DOHH2 (cell line): Measurements from ENCODE around the gene UBXN7.

ENCODE experiments used
- H3F3A ChIP-seq: fragments of 200-600 bp; sonication (generic), shearing (Covaris generic); 2 replicates; pipeline ENCODE4 v1.6.0; 2016; ENCODE audit warnings: antibody characterized with exemption, mild to moderate bottlenecking; ENCODE audit not compliant: control insufficient read depth, insufficient read depth
- H3K27ac ChIP-seq: fragments of 200-600 bp; sonication (generic); 2 replicates; pipeline ENCODE4 v1.5.1; 2014; ENCODE audit warnings: low read depth, mild to moderate bottlenecking, low read length, moderate library complexity
- H3K27me3 ChIP-seq: fragments of 200-600 bp; sonication (generic); 2 replicates; pipeline ENCODE4 v1.6.1; 2014; ENCODE audit warnings: mild to moderate bottlenecking, low read length, mixed read lengths; ENCODE audit not compliant: control insufficient read depth
- H3K36me3 ChIP-seq: fragments of 200-600 bp; sonication (generic); 2 replicates; pipeline ENCODE4 v1.6.1; 2014; ENCODE audit warnings: mild to moderate bottlenecking, low read length, moderate library complexity, mixed read lengths; ENCODE audit not compliant: control insufficient read depth
- H3K4me1 ChIP-seq: fragments of 200-600 bp; sonication (generic); 2 replicates; pipeline ENCODE4 v1.6.1; 2014; ENCODE audit warnings: mild to moderate bottlenecking, low read length, mixed read lengths; ENCODE audit not compliant: control insufficient read depth
- H3K4me2 ChIP-seq: fragments of 200-600 bp; sonication (generic); 2 replicates; pipeline ENCODE4 v1.6.0; 2014; ENCODE audit warnings: mild to moderate bottlenecking, low read length, moderate library complexity
- H3K4me3 ChIP-seq: fragments of 200-600 bp; sonication (generic); 2 replicates; pipeline ENCODE4 v1.5.1; 2014; ENCODE audit warnings: mild to moderate bottlenecking, low read length, mixed read lengths
- H3K79me2 ChIP-seq: fragments of 200-600 bp; sonication (generic); 2 replicates; pipeline ENCODE4 v1.6.1; 2014; ENCODE audit warnings: mild to moderate bottlenecking, low read length, mixed read lengths; ENCODE audit not compliant: control insufficient read depth
- H3K9me2 ChIP-seq: fragments of 200-600 bp; sonication (generic); replicated peaks from 2 replicates; pipeline ENCODE4 v1.6.1; 2014; ENCODE audit warnings: mild to moderate bottlenecking, low read length, mixed read lengths; ENCODE audit not compliant: control insufficient read depth
- H3K9me3 ChIP-seq: fragments of 200-600 bp; sonication (generic); 2 replicates; pipeline ENCODE4 v1.6.1; 2014; ENCODE audit warnings: antibody characterized with exemption, low read length, mixed read lengths; ENCODE audit not compliant: control insufficient read depth, insufficient read depth
- H4K20me1 ChIP-seq: fragments of 200-600 bp; sonication (generic); 2 replicates; pipeline ENCODE4 v1.6.0; 2014; ENCODE audit warnings: low read depth, mild to moderate bottlenecking, antibody characterized with exemption, low read length, moderate library complexity; ENCODE audit not compliant: control insufficient read depth, insufficient read depth
- EZH2phosphoT487 ChIP-seq: fragments of 200-600 bp; sonication (generic); IDR thresholded peaks from 2 replicates; pipeline ENCODE4 v1.6.1; 2017; ENCODE audit warnings: borderline replicate concordance, mild to moderate bottlenecking, antibody characterized with exemption, low read length, moderate library complexity, mixed read lengths
- TF ChIP-seq, protein P1 (sequence below): fragments of 200-600 bp; sonication (generic); IDR thresholded peaks from one replicate; pipeline ENCODE4 v1.5.1; 2014; ENCODE audit warnings: antibody characterized with exemption, mild to moderate bottlenecking, low read depth, low read length; ENCODE audit not compliant: poor library complexity, severe bottlenecking

UBXN7 gene

DNA sequence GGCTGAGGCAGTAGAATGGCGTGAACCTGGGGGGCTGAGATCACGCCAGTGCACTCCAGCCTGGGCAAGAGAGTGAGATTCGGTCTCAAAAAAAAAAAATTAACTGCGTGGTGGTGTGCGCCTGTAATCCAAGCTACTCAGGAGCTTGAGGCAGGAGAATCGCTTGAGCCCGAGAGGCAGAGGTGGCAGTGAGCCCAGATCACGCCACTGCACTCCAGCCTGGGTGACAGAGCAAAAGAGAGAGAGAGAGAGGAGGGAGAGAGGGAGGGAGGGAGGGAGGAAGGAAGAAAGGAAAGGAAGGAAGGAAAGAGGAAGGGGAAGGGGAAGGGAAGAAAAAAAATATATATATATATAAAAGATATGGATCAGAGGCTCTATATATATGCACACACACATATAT is 100.1 kb downstream of the UBXN7 start:
- TF ChIP-seq, protein P1, sequence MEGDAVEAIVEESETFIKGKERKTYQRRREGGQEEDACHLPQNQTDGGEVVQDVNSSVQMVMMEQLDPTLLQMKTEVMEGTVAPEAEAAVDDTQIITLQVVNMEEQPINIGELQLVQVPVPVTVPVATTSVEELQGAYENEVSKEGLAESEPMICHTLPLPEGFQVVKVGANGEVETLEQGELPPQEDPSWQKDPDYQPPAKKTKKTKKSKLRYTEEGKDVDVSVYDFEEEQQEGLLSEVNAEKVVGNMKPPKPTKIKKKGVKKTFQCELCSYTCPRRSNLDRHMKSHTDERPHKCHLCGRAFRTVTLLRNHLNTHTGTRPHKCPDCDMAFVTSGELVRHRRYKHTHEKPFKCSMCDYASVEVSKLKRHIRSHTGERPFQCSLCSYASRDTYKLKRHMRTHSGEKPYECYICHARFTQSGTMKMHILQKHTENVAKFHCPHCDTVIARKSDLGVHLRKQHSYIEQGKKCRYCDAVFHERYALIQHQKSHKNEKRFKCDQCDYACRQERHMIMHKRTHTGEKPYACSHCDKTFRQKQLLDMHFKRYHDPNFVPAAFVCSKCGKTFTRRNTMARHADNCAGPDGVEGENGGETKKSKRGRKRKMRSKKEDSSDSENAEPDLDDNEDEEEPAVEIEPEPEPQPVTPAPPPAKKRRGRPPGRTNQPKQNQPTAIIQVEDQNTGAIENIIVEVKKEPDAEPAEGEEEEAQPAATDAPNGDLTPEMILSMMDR = no peak
- no peak for TF ChIP-seq EZH2phosphoT487
- Histone ChIP-seq H3K4me1 (no peaks in the 10 kb centered on the region), H3K27me3 (0 out of 2 replicates have a peak, but pooled peaks cover 2% of the 10 kb centered on the region), H3K4me3 (no peak overlapping the region), H3K36me3 (no peaks in the 10 kb centered on the region), H4K20me1 (no peaks in the 10 kb centered on the region), H3K27ac (no peak overlapping the region), H3K9me3 (no peaks in the 10 kb centered on the region), H3K9me2 (no peaks in the 10 kb centered on the region), H3K4me2 (no peak overlapping the region), H3F3A (no peaks in the 10 kb centered on the region), H3K79me2 (no peaks in the 10 kb centered on the region)

DNA sequence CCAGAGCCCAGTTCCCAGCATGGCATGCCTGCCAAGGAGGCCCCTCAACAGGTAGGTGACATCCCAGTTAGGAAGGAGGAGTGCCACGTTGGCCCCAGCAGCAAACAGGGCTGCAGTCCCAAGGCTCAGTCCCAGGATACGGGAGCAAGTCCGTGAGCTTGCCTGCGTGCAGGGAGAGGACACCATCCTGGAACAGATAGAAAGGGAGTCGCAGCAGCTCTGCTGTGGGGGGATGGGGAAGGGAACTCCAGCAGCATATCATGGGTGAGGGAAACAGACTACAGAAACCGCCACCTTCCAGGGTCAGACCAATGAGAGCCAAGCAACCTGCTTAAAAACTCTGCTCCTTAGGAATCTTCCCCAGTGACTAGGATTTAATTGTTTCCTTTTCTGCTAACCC is 104.8 kb downstream of the UBXN7 start:
- Histone ChIP-seq H3K27ac (no peak overlapping the region), H3K36me3 (no peaks in the 10 kb centered on the region), H3K9me2 (no peaks in the 10 kb centered on the region), H3K79me2 (no peaks in the 10 kb centered on the region), H3F3A (no peaks in the 10 kb centered on the region), H3K27me3 (0 out of 2 replicates have a peak, but pooled peaks cover 5% of the 10 kb centered on the region), H3K4me2 (no peak overlapping the region), H3K4me1 (no peaks in the 10 kb centered on the region), H3K4me3 (no peak overlapping the region), H3K9me3 (no peaks in the 10 kb centered on the region), H4K20me1 (no peaks in the 10 kb centered on the region)
- TF ChIP-seq, protein P1 = no peak
- no peak for TF ChIP-seq EZH2phosphoT487

DNA sequence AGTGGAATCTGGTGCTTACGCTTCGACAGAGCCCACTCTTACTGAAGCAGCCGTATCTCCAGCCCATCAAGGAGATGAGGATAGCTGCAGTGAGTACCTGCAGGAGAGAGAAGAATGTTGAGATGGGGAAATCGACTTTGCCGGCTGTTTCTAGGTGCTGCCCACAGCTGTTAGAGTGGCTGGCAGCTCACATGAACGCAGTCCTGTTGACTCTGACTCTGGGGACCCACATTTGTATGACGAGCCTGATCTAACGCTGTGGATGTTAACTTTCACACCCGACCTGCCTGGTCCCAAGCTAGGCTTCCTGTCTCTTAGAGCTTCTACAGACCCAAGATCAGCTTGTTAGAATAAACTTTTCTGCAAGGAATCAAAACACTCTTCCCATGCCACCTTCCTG is 105.3 kb downstream of the UBXN7 start:
- no peak overlapping the region for H3K27ac ChIP-seq
- H3F3A ChIP-seq = no peaks in the 10 kb centered on the region
- H3K9me3 ChIP-seq = no peaks in the 10 kb centered on the region
- no peak overlapping the region for H3K4me3 ChIP-seq
- TF ChIP-seq, protein P1 = no peak
- no peak for TF ChIP-seq EZH2phosphoT487
- no peaks in the 10 kb centered on the region for H3K36me3 ChIP-seq
- H3K9me2 ChIP-seq = no peaks in the 10 kb centered on the region
- H3K79me2 ChIP-seq = no peaks in the 10 kb centered on the region
- H3K4me1 ChIP-seq = no peaks in the 10 kb centered on the region
- no peak overlapping the region for H3K4me2 ChIP-seq
- H3K27me3 ChIP-seq = 0 out of 2 replicates have a peak, but pooled peaks cover 5% of the 10 kb centered on the region
- no peaks in the 10 kb centered on the region for H4K20me1 ChIP-seq

DNA sequence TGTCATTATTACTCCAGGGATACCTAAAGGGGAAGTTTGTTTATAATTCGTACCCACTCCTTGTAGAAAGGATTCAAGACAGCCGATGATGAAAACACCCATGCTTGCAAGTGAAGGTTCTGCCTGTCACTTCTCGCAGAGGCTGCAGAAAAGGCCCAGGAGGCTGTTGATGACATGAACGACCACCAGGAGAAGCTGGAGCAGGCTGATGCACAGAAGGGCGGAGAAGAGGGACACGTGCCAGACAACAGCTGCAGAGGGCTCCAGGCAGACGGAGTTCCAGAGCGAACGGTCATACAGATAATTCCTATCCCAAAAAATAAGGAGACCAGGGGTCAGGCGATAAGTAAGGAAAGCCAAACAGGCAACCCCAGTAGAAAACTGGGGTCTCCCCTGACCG is 108.5 kb downstream of the UBXN7 start:
- TF ChIP-seq EZH2phosphoT487 = no peak
- TF ChIP-seq, protein P1 = no peak
- no peak overlapping the region for H3K4me2 ChIP-seq
- H3K4me1 ChIP-seq = peaks cover 5% of the 10 kb centered on the region
- no peaks in the 10 kb centered on the region for H3K9me3 ChIP-seq
- 0 out of 2 replicates have a peak, but pooled peaks cover 5% of the 10 kb centered on the region for H3K27me3 ChIP-seq
- H3F3A ChIP-seq = no peaks in the 10 kb centered on the region
- H3K79me2 ChIP-seq = no peaks in the 10 kb centered on the region
- no peaks in the 10 kb centered on the region for H3K9me2 ChIP-seq
- no peak overlapping the region for H3K4me3 ChIP-seq
- H3K36me3 ChIP-seq = no peaks in the 10 kb centered on the region
- no peaks in the 10 kb centered on the region for H4K20me1 ChIP-seq
- H3K27ac ChIP-seq = no peak overlapping the region
